ENCODE measurements around the gene TRIM32.

TRIM32 gene

GRCh38 chr9:116705531-116705930 is 18.4 kb downstream of the TRIM32 start:
- DNase-seq = no peak

- no peak for DNase-seq
Observed at GRCh38 chr9:116706310-116707290, 19.5 kb downstream of the TRIM32 start.

GRCh38 chr9:116712781-116713180 is 25.7 kb downstream of the TRIM32 start:
- DNase-seq = no peak

GRCh38 chr9:116713271-116713670 is 26.2 kb downstream of the TRIM32 start:
- peak in 3 of 56 donors; percentile 1 to 8 (median 1) for DNase-seq

- DNase-seq = no peak
Observed at GRCh38 chr9:116715751-116716150, 28.6 kb downstream of the TRIM32 start.

GRCh38 chr9:116716438-116716837 is 29.3 kb downstream of the TRIM32 start:
- DNase-seq = no peak

GRCh38 chr9:116717150-116717549 is 30.0 kb downstream of the TRIM32 start:
- DNase-seq = no peak

- no peak for DNase-seq
Observed at GRCh38 chr9:116718111-116718510, 31.0 kb downstream of the TRIM32 start.

GRCh38 chr9:116720111-116720510 is 33.0 kb downstream of the TRIM32 start:
- DNase-seq = no peak

- no peak for DNase-seq
Observed at GRCh38 chr9:116721411-116721810, 34.3 kb downstream of the TRIM32 start.

GRCh38 chr9:116721944-116722343 is 34.8 kb downstream of the TRIM32 start:
- no peak for DNase-seq

- DNase-seq = no peak
Observed at GRCh38 chr9:116724123-116724522, 37.0 kb downstream of the TRIM32 start.

- DNase-seq = no peak
Observed at GRCh38 chr9:116726602-116727001, 39.5 kb downstream of the TRIM32 start.

GRCh38 chr9:116733010-116733641 is 46.0 kb downstream of the TRIM32 start:
- no peak for DNase-seq

- peak in 1 of 56 donors; percentile 7 for DNase-seq
Observed at GRCh38 chr9:116736399-116737151, 49.5 kb downstream of the TRIM32 start.

- DNase-seq = peak in 53 of 56 donors; percentile 6 to 87 (median 57)
Observed at GRCh38 chr9:116737152-116737546, 50.0 kb downstream of the TRIM32 start.

GRCh38 chr9:116741086-116741740 is 54.1 kb downstream of the TRIM32 start:
- DNase-seq = no peak

GRCh38 chr9:116741742-116742141 is 54.6 kb downstream of the TRIM32 start:
- no peak for DNase-seq

- DNase-seq = no peak
Observed at GRCh38 chr9:116749176-116749575, 62.1 kb downstream of the TRIM32 start.

- DNase-seq = no peak
Observed at GRCh38 chr9:116749772-116750171, 62.7 kb downstream of the TRIM32 start.

- no peak for DNase-seq
Observed at GRCh38 chr9:116750510-116750909, 63.4 kb downstream of the TRIM32 start.

All from nucleus accumbens (tissue), 56 donors.